Measurements from ENCODE around the gene ZBTB9. TPM values are rescaled to one million over a fixed set of nuclear protein-coding genes. Genes with fewer than 3 reads are reported as not detected.

Gene ZBTB9
- total RNA-seq, 6 experiments from 2014 or later, result 6.4 to 9.2 (median 7.6) TPM

DNA sequence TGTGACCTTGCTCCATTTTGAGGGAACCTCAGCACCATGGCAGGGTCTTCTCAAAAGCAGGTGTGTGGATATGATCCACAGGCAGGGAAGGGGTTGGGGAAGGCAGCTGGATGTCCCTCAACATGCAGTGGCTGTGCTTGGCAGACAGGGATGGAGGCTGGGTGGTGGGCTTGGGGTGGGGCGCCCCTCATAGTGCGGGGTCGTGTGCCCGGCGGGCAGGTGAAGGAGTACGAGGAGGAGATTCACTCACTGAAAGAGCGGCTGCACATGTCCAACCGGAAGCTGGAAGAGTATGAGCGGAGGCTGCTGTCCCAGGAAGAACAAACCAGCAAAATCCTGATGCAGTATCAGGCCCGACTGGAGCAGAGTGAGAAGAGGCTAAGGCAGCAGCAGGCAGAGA is 8.0 kb upstream of the ZBTB9 start:
- H3K4me3 Mint-ChIP-seq, result no peak overlapping the region
- DNase-seq, result no peak
- no peaks in the 10 kb centered on the region for H3K9me3 Mint-ChIP-seq
- H3K27me3 Mint-ChIP-seq (ENCODE audit: insufficient read depth), result no peaks in the 10 kb centered on the region
- H3K27ac Mint-ChIP-seq, result peak overlapping the region; percentile 31; the same call in 1 of the 2 replicates
- peaks cover 23% of the 10 kb centered on the region for H3K36me3 Mint-ChIP-seq (ENCODE audit: low read depth)
- TF ChIP-seq, protein P1, sequence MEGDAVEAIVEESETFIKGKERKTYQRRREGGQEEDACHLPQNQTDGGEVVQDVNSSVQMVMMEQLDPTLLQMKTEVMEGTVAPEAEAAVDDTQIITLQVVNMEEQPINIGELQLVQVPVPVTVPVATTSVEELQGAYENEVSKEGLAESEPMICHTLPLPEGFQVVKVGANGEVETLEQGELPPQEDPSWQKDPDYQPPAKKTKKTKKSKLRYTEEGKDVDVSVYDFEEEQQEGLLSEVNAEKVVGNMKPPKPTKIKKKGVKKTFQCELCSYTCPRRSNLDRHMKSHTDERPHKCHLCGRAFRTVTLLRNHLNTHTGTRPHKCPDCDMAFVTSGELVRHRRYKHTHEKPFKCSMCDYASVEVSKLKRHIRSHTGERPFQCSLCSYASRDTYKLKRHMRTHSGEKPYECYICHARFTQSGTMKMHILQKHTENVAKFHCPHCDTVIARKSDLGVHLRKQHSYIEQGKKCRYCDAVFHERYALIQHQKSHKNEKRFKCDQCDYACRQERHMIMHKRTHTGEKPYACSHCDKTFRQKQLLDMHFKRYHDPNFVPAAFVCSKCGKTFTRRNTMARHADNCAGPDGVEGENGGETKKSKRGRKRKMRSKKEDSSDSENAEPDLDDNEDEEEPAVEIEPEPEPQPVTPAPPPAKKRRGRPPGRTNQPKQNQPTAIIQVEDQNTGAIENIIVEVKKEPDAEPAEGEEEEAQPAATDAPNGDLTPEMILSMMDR (IDR thresholded peaks at IDR 0.05), result no peak
- no peaks in the 10 kb centered on the region for H3K4me1 Mint-ChIP-seq (ENCODE audit: low read depth)

DNA sequence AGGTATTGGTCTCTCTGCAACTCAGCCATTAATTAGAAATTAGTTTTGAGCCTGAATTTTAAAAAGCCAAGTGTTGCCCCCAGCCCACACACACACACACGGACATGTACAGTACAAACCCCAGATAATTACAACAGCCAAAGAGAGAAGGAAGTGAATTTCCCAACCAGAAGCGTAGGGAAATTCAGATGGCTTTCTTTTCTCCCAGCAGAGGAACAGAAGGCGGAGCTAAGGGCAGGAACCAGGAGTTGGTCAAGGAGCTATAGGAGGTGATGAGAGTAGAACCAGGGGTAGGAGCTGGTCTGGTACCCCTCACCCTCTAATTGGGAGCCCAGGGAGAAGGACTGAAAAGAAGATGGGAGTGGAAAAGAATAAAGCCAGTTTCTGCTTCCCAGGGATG is 3.9 kb upstream of the ZBTB9 start:
- peaks cover 18% of the 10 kb centered on the region for H3K4me1 Mint-ChIP-seq (ENCODE audit: low read depth)
- no peak for DNase-seq
- H3K27ac Mint-ChIP-seq, result no peak overlapping the region
- TF ChIP-seq, protein P1 (IDR thresholded peaks at IDR 0.05), result no peak
- peaks cover 11% of the 10 kb centered on the region for H3K27me3 Mint-ChIP-seq (ENCODE audit: insufficient read depth)
- peaks cover 23% of the 10 kb centered on the region for H3K36me3 Mint-ChIP-seq (ENCODE audit: low read depth)
- H3K4me3 Mint-ChIP-seq, result no peak overlapping the region
- no peaks in the 10 kb centered on the region for H3K9me3 Mint-ChIP-seq

DNA sequence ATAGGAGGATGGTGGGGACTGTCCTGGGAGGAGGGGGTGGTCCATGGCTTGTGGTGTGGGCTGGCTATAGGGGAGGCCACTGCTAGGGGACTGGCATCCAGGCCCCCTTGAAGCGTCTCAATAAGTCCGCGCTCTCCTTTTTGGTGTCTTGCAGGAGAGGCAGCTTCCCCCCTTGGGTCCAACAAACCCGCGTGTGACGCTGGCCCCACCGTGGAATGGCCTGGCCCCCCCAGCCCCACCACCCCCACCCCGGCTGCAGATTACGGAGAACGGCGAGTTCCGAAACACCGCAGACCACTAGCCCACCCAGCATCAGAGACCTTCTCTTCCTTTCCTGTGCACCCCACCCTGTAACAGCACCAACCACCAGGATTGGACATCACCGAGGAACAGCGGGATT is 2.8 kb upstream of the ZBTB9 start:
- peaks cover 11% of the 10 kb centered on the region for H3K27me3 Mint-ChIP-seq (ENCODE audit: insufficient read depth)
- H3K9me3 Mint-ChIP-seq, result no peaks in the 10 kb centered on the region
- DNase-seq, result no peak
- TF ChIP-seq, protein P1 (IDR thresholded peaks at IDR 0.05), result no peak
- peaks cover 20% of the 10 kb centered on the region for H3K4me1 Mint-ChIP-seq (ENCODE audit: low read depth)
- no peak overlapping the region for H3K4me3 Mint-ChIP-seq
- H3K36me3 Mint-ChIP-seq (ENCODE audit: low read depth), result peaks cover 19% of the 10 kb centered on the region
- no peak overlapping the region for H3K27ac Mint-ChIP-seq

DNA sequence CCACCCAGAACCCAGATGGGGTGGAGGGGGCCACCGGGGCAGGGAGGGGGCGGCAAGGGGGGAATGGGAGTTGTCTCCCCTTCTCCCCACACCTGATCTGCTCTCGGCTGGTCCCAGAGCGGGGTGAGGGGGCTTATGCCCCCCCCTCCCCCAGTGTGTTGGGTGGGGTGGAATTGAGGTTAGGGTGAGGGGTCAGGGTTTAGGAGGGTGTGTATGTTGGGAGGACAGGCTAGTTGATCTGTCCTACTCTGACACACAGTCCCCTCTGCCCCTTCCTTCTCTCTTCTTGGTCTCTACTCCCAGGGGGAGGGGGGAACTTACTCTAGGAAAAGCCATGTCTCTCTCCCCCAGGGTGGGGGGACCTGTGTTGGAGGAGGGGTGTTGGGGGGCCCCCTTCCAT is 1.9 kb upstream of the ZBTB9 start:
- Mint-ChIP-seq H3K4me1 (ENCODE audit: low read depth) (peaks cover 20% of the 10 kb centered on the region), H3K27me3 (ENCODE audit: insufficient read depth) (peaks cover 11% of the 10 kb centered on the region), H3K9me3 (no peaks in the 10 kb centered on the region), H3K36me3 (ENCODE audit: low read depth) (peaks cover 19% of the 10 kb centered on the region), H3K27ac (no peak overlapping the region), H3K4me3 (no peak overlapping the region)
- TF ChIP-seq, protein P1 (IDR thresholded peaks at IDR 0.05), result no peak
- DNase-seq, result no peak

DNA sequence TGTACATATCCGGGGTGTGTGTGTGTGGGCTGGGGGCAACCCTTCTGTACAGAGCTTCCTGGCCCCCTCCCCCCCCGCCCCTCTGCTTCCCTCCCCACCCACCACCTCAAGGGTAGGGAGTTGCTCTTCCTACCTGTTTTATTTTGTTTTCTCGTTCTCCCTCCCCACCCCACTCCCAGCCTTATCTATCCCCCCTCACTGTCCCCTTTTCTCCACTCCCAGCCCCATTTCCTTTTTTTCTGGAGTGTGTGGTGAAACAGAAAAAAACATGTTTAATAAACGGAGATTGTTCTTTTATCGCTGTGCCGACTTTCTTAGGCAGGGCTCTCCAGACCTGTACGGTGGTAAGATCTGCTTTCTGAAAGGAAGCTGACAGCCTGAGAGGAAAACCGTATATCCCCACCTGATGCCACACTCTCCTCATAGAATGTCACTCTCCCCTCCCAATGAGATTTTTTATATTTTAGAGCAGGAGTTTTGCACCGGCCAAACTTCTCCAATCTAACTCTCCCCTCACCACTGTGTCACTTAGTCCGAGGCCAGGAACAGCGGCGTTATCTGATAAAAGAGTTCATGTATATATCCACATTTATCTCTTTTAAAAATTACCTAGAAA is 875 bp upstream of the ZBTB9 start:
- peaks cover 20% of the 10 kb centered on the region for H3K4me1 Mint-ChIP-seq (ENCODE audit: low read depth)
- peak overlapping the region; percentile 62 for H3K27ac Mint-ChIP-seq
- no peaks in the 10 kb centered on the region for H3K9me3 Mint-ChIP-seq
- H3K27me3 Mint-ChIP-seq (ENCODE audit: insufficient read depth), result peaks cover 11% of the 10 kb centered on the region
- no peak for DNase-seq
- TF ChIP-seq, protein P1 (IDR thresholded peaks at IDR 0.05), result no peak
- H3K36me3 Mint-ChIP-seq (ENCODE audit: low read depth), result peaks cover 11% of the 10 kb centered on the region
- peak overlapping the region; percentile 91 for H3K4me3 Mint-ChIP-seq
